Left ventricle myocardium inferior (tissue), 1 donor: ENCODE data around the gene KLHL33. TPM values are rescaled to one million over a fixed set of nuclear protein-coding genes. Genes with fewer than 3 reads are reported as not detected.

ENCODE experiments used
- DNase-seq: peaks from one replicate; pipeline ENCODE4 v3.0.0-alpha.2; 2020
- H3K27ac ChIP-seq: fragments of 200-600 bp; replicated peaks from 2 replicates; pipeline ENCODE4 v1.8.0; 2021
- H3K27me3 ChIP-seq: fragments of 200-600 bp; 2 replicates; pipeline ENCODE4 v1.8.0; 2021; ENCODE audit warnings: low read depth
- H3K36me3 ChIP-seq: fragments of 200-600 bp; 2 replicates; pipeline ENCODE4 v1.8.0; 2021
- H3K4me1 ChIP-seq: fragments of 200-600 bp; 2 replicates; pipeline ENCODE4 v1.8.0; 2021
- H3K4me3 ChIP-seq: fragments of 200-600 bp; 2 replicates; pipeline ENCODE4 v1.8.0; 2021; ENCODE audit warnings: mild to moderate bottlenecking, moderate library complexity
- H3K9me3 ChIP-seq: fragments of 200-600 bp; replicated peaks from 2 replicates; pipeline ENCODE4 v1.8.0; 2021
- intact Hi-C: fragments of 100-400 bp; cut with micrococcal nuclease; formaldehyde crosslinking; loops from one replicate; pipeline ENCODE4 v1.11.0; 2022
- total RNA-seq: library from RNA; stranded (reverse); fragmentation: NEBNext Ultra II Directional; extraction: Animal tissue kit (Norgen Biotek cat#: 25700); gene quantifications from one replicate; pipeline ENCODE4 v1.2.1, GENCODE V29; 2021
- TF ChIP-seq, protein P1 (sequence below): fragments of 200-600 bp; IDR thresholded peaks from 2 replicates; pipeline ENCODE4 v1.8.0; 2021; ENCODE audit warnings: antibody characterized with exemption, mild to moderate bottlenecking, borderline replicate concordance
- donor health status: DM: no; HTN: yes; CAD: no; lungs with severe emphysema.

Gene KLHL33
- total RNA-seq, 1 donor from 2014 or later: 0.33 TPM

DNA sequence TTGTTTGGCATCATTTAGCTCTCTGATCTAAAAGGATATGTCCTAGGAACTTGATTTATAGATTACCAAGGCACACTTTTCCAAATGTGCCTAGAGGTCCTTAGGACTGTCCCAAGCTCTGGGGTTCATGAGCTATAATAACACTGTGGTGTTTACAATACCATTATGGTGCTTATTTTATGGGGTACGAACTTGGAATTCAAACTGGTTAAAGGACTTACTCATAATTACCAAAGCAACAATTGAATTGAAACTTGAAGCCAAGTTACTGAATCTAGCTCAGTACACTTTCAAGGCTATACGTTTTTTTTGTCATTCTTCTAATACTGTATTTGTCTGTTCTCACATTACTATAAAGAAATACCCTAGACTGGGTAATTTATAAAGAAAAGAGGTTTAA, 13.1 kb downstream of the KLHL33 start:
- TF ChIP-seq, protein P1, sequence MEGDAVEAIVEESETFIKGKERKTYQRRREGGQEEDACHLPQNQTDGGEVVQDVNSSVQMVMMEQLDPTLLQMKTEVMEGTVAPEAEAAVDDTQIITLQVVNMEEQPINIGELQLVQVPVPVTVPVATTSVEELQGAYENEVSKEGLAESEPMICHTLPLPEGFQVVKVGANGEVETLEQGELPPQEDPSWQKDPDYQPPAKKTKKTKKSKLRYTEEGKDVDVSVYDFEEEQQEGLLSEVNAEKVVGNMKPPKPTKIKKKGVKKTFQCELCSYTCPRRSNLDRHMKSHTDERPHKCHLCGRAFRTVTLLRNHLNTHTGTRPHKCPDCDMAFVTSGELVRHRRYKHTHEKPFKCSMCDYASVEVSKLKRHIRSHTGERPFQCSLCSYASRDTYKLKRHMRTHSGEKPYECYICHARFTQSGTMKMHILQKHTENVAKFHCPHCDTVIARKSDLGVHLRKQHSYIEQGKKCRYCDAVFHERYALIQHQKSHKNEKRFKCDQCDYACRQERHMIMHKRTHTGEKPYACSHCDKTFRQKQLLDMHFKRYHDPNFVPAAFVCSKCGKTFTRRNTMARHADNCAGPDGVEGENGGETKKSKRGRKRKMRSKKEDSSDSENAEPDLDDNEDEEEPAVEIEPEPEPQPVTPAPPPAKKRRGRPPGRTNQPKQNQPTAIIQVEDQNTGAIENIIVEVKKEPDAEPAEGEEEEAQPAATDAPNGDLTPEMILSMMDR: no peak

DNA sequence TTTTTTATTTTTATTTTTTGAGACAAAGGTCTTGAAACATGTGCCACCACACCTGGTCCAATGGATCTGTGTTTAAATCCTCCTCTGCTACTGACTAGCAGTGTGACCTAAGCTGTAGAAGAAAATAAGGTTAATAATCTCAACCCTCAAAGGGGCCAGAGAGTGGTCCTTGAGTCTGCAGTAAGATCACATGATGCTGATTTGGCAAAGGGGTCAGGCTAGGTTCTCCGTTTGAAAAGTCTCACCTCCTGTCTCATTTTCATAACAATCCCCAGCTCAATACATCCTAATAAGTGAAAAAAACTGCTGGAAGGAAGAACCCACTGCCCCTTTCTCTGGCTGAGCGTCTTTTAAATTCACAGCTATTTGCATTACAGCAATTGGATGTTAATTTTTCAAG, 14.7 kb downstream of the KLHL33 start:
- intact Hi-C loops: no loop called here
- peaks cover 7% of the 10 kb centered on the region for H3K4me1 ChIP-seq
- TF ChIP-seq, protein P1: no peak

More for the DNA sequence above, 13.1 kb downstream of the KLHL33 start:
- Histone ChIP-seq H3K27ac (no peak overlapping the region), H3K36me3 (no peaks in the 10 kb centered on the region), H3K4me3 (no peak overlapping the region), H3K4me1 (peaks cover 7% of the 10 kb centered on the region), H3K9me3 (no peaks in the 10 kb centered on the region), H3K27me3 (no peaks in the 10 kb centered on the region)
- DNase-seq: no peak
- intact Hi-C loops: no loop called here

DNA sequence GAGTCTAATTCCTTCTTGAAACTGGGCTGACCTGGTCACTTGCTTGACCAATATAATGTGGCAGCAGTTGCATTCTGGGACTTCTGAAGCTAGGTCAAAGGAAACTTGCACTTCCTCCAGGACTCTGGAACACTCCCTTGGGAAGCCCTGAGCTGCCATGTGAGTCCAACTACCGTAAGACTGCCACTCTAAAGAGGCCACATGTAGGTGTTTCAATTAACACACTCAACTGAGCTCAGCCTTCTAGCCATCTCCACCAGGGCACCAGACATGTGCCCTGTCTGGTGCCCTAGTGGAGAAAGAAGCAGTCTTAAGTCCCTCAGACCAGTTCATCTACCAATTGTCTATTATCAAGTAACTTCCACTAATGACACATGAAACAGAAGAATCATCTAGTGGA, 16.5 kb downstream of the KLHL33 start:
- no peak overlapping the region for H3K27ac ChIP-seq
- no peak overlapping the region for H3K4me3 ChIP-seq
- no peaks in the 10 kb centered on the region for H3K9me3 ChIP-seq
- intact Hi-C loops: loop anchor here (10.0 kb wide), 1 partner anchor 185 kb away; no protein-coding TSS in a partner anchor
- no peak for DNase-seq
- no peaks in the 10 kb centered on the region for H3K36me3 ChIP-seq
- TF ChIP-seq, protein P1: no peak
- H3K27me3 ChIP-seq: no peaks in the 10 kb centered on the region
- peaks cover 7% of the 10 kb centered on the region for H3K4me1 ChIP-seq

More for the DNA sequence above, 14.7 kb downstream of the KLHL33 start:
- H3K27me3 ChIP-seq: no peaks in the 10 kb centered on the region
- no peaks in the 10 kb centered on the region for H3K36me3 ChIP-seq
- DNase-seq: no peak
- no peak overlapping the region for H3K27ac ChIP-seq
- no peak overlapping the region for H3K4me3 ChIP-seq
- no peaks in the 10 kb centered on the region for H3K9me3 ChIP-seq

DNA sequence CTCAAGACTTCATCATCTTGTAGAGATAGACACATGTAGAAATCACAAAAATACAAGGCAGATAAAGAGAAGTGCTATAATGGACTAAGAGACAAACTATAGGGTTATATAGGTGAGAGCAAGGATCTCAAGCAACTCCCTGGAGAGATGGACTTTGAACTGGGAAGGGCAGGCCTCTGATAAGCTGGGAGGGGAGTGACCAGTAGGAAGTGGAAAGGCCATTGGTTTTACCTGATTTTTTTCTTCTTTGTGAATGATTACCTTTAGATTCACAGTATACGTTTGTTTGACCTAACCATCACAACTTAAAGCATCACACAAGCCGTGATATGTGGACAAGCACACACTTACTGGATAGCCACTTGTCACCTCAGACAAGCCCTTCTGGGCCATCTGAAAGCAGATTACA, 17.5 kb downstream of the KLHL33 start:
- no peak overlapping the region for H3K27ac ChIP-seq
- H3K9me3 ChIP-seq: no peaks in the 10 kb centered on the region
- no peak overlapping the region for H3K4me3 ChIP-seq
- H3K36me3 ChIP-seq: no peaks in the 10 kb centered on the region
- DNase-seq: no peak
- intact Hi-C loops: loop anchor here (10.0 kb wide), 1 partner anchor 186 kb away; no protein-coding TSS in a partner anchor
- TF ChIP-seq, protein P1: no peak
- peaks cover 15% of the 10 kb centered on the region for H3K4me1 ChIP-seq
- H3K27me3 ChIP-seq: no peaks in the 10 kb centered on the region

DNA sequence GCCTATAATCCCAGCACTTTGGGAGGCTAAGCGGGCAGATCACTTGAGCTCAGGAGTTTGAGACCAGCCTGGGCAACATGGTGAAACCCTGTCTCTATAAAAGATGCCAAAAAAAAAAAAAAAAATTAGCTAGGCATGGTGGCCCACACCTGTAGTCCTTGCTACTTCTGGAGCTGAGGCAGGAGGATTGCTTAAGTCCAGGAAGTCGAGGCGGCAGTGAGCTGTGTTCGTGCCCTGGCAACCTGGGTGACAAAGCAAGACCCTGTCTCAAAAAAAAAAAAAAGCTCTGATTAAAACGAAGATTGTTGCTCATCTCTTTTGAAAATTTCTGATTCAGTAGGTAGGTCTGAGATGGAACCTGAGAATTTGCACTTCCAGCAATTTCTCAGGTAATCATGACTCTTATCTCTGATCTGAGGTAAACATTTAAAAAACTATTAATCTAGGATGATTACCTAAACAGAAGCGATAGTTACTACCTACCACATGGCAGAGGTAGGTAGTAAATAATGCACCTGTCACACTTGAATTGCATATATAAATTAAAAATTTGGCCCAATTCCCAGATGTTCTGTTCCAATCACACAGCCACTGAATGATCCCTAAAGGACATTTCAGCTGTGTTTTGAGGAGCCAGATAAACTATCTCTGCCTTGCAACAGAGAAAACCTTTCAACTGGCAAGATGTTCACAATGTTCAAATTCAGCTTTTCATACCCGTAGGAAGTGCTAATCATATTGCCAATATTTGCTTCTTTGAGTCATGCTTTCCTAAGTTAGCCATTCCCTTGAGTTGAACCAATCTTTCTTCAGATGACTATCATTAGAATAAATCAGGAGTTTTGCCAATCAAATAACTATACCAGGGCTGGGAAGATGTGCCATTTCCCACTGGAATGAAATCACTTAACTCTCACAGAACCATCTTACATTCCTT, 18.4 kb downstream of the KLHL33 start:
- Histone ChIP-seq H3K4me1 (peaks cover 18% of the 10 kb centered on the region), H3K9me3 (no peaks in the 10 kb centered on the region), H3K36me3 (no peaks in the 10 kb centered on the region), H3K4me3 (no peak overlapping the region), H3K27ac (no peak overlapping the region), H3K27me3 (no peaks in the 10 kb centered on the region)
- intact Hi-C loops: loop anchor here (10.0 kb wide), 1 partner anchor 187 kb away; no protein-coding TSS in a partner anchor
- TF ChIP-seq, protein P1: no peak
- no peak for DNase-seq
